Subcutaneous adipose tissue (tissue), 4 donors: ENCODE measurements around the gene CSNK1D. TPM values are rescaled to one million over a fixed set of nuclear protein-coding genes. Genes with fewer than 3 reads are reported as not detected.

Source experiments
- total RNA-seq, 4 donors: library from RNA; depleted of rRNA; stranded (reverse); fragments of >200 nt; gene quantifications; one replicate each; pipeline ENCODE4 v1.1.0, GENCODE V29; 2016
- TF ChIP-seq, protein P1 (sequence below): fragments of 450-650 bp; IDR thresholded peaks from one replicate; pipeline ENCODE4 v1.5.1; 2016; ENCODE audit warnings: low read depth, mild to moderate bottlenecking, control low read depth, antibody characterized with exemption, moderate library complexity

The CSNK1D gene
- total RNA-seq, 4 donors from 2014 or later, result 55.1 to 139 (median 64.5) TPM

- TF ChIP-seq, protein P1, sequence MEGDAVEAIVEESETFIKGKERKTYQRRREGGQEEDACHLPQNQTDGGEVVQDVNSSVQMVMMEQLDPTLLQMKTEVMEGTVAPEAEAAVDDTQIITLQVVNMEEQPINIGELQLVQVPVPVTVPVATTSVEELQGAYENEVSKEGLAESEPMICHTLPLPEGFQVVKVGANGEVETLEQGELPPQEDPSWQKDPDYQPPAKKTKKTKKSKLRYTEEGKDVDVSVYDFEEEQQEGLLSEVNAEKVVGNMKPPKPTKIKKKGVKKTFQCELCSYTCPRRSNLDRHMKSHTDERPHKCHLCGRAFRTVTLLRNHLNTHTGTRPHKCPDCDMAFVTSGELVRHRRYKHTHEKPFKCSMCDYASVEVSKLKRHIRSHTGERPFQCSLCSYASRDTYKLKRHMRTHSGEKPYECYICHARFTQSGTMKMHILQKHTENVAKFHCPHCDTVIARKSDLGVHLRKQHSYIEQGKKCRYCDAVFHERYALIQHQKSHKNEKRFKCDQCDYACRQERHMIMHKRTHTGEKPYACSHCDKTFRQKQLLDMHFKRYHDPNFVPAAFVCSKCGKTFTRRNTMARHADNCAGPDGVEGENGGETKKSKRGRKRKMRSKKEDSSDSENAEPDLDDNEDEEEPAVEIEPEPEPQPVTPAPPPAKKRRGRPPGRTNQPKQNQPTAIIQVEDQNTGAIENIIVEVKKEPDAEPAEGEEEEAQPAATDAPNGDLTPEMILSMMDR, result no peak
These were observed 31.6 kb upstream of the CSNK1D start for GRCh38 chr17:82304826-82305726.

GRCh38 chr17:82303944-82304808, 30.7 kb upstream of the CSNK1D start:
- TF ChIP-seq, protein P1, result no peak

GRCh38 chr17:82302991-82303943, 29.8 kb upstream of the CSNK1D start:
- TF ChIP-seq, protein P1, result no peak

- TF ChIP-seq, protein P1, result no peak
These were observed 29.1 kb upstream of the CSNK1D start for GRCh38 chr17:82302568-82302963.

DNA sequence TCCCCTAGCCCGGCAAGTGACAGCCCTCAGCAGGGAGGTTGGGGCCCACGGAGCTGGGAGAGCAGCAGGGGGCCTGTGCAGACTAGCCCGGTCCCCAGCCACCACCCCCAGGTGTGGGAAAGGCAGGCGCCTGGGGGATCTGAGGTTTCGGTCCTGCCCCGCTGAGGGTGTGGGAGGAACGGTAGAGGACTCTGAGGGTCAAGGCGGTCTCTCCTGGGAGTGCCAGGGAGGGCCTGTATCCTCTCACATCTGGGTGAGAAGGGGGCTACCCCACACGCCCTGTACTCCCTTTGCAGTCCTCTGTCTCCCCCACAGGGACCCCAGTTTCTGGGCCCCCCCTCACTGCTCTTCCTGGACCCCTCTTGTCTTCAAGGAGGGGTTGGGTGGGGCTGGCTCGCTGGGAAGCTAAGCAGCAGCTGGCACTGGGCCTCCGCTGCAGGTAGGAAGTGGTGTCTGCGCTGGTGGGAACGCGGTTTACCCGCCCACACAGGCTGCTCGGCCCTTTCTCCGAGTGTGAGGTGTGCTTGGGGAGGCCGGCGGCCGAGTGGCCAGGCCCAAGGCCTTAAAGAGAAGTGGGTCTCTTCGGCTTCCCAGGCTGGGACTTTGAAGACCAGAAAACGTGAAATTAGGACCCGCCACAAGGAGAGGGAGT, 28.5 kb upstream of the CSNK1D start:
- TF ChIP-seq, protein P1, result no peak

DNA sequence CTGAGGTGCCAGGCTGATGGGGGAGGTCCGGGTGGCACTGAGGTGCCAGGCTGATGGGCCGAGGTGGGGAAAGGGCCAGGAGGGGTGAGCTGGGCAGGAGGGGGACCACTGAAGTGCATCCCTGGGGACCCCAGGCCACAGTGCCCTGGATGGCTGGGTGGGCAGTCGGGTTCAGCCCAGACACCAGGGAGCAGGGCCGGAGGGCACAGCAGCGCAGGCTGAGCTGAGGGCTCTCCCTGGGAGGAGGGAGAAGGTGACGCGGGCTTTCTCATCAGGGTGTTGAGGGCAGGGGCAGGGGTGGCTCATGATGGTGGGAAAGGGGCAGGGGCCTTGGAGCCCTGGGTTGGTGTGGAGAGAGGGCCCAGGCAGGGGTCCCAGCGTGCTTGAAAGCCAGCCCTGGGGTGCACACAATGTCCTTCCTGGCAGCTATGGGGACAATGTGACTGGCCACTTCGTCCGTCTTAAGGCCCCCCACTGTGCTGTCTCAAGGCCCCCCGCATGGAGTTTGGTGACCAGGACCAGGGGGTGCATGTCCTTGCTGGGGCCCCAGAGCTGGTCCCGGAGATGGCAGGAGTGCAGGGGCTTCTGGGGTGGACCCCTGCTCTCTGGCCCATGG, 27.9 kb upstream of the CSNK1D start:
- TF ChIP-seq, protein P1, result no peak
